ENCODE data around the gene PRDM16.

Gene PRDM16

DNA sequence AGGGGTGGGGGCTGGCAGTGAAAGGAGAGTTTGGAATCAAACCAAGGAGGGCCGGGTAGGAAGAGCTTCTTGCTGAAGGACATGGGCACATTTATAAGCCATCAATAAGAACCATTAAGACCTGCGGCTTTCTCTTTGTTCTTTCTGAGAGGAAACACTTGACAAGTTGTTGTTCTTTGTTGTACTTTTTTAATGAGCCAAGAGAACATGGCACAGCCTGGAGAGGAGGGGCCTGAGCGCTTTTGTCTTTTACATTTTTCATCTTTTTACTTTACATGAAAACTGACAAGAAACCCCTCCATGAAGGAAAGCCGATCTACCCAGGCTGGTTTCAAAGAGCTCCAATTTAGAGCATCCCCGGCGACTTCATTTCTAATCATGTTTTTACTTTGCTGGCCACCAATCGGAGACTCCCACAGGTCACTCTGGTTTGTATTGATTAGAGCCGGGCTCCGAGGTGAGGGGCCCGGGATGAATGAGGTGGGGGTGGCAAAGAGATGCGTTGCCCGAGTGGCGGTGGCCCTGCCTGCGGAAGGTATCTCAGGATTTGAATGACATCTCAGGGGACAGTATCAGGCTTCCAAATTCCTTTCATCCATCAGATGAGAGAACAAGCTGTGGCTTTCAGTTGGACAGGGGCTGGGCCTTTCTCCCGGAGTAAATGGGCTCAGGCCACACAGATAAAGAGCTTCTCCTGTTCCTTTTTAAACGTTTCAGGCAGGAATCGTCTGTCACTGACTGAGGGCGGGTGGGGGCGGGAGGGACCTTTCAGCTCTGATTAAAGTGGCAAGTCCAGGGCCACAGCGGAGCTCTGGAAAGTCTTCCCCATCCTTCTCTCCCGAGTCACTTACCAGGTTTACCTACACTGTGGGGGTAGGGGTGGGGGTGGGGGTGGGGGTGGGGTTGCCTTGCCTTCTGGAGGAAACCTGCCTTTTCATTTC, 246.7 kb downstream of the PRDM16 start:
- no peak for DNase-seq

DNA sequence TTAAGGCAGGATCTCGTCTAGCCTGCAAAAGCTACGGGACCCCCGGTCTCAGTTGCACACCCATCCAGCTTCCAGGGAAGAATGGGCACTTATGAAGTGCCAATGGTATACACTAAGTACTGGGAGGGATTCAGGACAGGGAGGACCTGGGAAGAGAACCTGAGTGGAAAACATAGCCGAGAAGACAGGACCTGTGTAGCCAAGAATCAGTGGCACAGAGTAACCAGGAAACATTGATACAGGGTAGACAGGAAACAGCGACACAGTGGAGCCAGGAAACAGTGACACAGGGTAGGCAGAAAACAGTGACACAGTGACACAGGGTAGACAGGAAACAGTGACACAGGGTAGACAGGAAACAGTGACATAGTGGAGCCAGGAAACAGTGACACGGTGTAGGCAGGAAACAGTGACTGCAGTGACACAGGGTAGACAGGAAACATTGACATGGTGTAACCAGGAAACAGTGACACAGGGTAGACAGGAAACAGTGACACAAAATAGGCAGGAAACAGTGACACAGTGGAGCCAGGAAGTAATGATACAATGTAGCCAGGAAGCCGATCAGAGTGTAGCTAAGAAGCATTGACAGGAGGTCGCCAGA, 247.4 kb downstream of the PRDM16 start:
- DNase-seq, result no peak

DNA sequence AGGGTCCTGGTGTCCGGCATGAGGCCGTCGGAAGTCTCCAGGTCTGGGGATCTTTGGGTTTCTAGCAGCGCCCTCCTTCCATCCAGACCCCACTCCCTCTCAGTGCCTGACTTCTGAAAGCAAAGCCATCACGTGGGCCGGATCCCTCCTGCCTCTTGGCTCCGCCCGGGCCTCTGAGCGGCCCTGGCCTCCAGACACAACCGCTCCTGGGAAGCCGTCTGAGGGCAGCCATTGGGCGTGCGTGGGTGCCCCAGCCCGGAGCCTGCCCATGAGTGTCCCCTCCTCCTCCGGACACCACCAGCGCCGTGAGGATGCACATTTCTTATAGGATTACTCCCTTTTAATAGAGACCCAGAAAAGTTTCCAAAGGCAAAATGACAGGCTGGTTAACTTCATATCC, 248.5 kb downstream of the PRDM16 start:
- DNase-seq, result no peak

DNA sequence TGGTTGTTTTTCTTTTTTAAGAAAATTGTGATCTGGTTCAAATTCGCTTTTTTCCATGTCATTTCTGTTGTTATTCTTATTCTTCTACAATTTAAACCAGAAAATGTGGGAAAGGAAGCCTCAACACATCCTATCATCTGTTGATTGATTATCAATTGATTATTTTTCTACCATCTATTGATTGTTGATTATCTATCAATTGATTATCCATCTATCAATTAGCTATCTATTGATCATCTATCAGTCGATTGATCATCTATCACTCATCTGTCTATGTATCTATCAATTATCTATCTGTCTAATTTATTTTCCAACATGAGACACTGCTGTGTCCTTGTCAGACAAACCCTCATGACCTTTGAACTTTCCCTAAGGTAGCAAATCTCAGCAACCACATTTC, 249.3 kb downstream of the PRDM16 start:
- DNase-seq, result no peak

DNA sequence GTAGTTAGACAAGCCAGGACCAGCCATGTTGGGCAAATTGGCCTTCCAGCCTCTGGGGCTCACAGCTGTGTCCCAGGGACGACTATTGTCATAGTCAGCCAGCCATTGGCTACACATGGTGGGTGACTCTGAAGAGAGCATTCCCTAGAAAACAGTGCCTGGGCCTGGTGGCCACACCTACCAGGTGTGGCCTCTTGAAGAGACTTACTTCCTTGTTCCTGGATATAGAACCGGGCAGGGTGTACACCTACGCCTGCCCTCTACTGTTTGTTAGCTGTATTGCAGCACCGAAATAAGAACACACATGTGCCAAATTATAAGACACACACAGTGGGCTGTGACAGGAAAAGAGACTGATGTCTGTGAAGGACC, 250.9 kb downstream of the PRDM16 start:
- peak; percentile 59 for DNase-seq

DNA sequence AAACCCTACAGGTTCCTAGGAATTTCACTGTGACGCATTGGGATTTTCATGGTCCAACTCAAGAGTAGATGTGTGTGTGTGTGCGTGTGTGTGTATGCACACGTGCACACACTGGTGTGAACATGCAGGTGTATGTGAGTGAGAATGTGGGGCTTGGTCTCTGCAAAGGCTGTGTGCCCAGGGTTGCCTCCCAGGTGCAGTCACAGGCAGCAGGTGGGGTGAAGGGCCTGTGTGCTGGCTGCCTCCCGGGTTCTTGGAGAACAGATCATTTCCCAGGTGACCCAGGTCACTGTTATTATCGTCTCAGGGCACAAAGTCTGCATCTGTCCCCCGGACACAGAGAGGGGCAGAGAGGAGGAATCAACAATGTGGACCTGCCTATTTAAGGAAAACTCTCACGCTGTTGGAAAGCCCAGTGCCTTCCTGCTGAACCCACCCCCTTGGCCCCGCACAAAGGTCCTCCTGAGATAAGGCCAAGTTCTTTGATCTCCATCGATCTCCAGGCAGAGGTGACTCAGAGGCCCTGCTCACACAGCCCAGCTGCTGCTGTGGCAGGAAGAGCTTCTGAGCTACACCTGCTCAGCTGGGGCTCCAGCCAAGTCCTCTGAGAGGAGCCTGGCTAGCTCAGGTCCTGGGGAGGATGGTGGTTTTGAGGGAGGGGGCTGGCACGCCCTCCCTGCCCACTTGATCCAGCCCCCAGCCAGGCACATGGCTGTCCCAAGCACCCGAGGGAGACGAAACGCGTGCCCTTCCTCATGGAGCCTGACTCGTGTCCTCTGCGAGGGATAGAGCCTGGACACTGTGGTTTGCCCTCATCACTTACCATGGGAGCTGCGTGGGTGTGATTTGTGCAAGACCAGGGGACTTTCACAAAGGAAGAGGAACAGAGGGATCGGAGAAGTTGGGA, 251.5 kb downstream of the PRDM16 start:
- no peak for DNase-seq

DNA sequence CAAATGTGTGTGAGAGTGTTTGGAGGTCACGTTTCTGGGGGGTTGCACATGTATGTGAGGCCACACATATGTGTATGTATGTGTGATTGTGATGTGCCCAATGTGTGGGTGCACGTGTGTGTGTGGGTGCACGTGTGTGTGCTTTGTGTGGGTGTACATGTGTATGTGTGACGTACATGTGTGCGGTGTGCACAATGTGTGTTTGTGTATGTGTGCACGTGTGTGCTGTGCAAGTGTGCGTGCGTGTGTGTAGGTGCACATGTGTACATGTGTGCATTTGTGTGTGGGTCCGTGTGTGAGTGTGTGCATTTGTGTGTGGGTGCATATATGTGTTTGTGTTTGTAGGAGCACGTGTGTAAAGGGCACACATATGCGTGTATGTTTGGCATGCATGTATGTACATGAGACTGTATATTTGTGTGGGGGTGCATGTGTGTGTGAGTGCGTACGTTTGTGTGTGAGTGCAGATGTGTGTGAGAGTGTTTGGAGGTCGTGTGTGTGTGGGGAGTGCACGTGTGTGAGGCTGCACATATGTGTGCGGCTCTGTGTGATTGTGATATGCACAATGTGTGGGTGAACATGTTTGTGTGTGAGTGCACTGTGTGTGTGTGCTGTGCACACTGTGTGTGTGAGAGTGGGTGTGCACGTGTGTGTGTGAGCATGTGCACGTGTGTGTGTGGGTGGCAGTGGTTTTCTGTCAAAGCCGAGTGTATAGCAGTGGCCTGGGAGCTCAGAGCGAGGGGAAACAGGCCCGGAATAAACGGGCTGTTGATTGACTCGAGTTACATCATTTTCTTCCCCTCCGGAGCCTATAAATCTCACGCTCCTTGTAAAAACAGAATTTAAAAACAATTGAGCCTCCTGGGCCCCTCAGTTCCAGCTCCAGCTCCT, 252.8 kb downstream of the PRDM16 start:
- peak; percentile 47 for DNase-seq

DNA sequence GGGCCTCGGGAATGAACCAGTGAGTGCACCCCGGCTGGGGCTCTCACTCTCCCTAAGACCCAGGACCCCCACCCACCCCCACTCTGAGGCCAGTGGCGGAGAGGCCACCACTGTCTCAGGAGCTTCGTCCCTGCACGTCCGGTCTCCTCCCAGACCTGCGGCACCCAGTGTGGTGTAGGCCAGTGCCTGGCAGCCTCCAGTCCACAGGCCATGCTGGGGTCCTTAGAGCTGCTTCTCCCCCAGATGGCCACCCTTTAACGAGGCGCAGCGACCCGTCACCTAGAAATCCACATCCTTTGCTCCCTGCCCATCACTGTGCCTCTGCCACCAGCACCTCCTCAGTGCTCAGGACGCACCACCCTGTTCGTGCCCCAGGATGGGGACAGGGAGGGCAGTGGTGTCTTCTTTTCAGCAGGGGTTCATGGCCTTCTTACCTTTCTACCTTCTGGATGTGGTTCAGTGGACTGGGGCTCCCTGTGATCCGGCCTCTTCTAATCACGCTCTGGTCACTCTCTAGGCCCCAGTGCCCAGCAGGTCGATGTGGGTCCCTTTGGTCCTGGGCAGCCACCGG, 253.5 kb downstream of the PRDM16 start:
- no peak for DNase-seq

DNA sequence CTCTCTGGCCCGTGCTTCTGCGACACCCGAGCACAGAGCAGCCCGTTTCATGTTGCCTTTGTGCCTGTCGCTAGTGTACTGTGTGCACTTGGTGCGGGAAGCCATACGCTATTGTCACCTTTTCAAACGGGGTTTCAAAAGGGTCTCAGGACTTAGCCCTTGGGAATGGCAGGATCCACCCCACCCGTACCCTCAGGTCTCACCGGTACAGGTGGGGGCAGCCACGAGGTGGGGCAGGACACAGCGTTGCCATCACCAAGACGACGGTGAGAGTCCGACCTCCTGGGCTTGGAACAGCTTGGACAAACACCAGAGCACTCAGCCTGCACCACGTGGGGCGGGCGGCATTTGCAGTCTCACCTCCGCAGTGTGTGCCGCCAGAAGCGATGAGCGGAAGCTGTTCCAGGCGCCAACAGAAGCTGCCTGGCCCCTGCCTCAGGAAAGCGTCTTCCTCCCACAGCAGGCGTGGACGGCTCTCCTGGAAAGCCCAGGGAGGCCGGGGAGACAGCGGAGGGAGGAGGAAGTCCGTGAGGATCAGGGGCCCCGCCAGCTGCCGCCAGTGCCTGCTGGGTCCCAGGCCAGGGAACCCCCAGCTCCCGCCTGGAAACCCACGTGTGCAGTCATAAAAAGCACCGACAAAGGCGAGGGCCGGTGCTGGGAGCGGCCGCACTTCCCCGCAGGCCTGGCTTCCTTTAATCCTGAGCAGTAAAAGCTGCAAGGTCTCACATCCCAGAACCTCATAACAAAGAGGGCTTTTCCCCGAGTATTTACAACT, 254.2 kb downstream of the PRDM16 start:
- DNase-seq, result no peak

DNA sequence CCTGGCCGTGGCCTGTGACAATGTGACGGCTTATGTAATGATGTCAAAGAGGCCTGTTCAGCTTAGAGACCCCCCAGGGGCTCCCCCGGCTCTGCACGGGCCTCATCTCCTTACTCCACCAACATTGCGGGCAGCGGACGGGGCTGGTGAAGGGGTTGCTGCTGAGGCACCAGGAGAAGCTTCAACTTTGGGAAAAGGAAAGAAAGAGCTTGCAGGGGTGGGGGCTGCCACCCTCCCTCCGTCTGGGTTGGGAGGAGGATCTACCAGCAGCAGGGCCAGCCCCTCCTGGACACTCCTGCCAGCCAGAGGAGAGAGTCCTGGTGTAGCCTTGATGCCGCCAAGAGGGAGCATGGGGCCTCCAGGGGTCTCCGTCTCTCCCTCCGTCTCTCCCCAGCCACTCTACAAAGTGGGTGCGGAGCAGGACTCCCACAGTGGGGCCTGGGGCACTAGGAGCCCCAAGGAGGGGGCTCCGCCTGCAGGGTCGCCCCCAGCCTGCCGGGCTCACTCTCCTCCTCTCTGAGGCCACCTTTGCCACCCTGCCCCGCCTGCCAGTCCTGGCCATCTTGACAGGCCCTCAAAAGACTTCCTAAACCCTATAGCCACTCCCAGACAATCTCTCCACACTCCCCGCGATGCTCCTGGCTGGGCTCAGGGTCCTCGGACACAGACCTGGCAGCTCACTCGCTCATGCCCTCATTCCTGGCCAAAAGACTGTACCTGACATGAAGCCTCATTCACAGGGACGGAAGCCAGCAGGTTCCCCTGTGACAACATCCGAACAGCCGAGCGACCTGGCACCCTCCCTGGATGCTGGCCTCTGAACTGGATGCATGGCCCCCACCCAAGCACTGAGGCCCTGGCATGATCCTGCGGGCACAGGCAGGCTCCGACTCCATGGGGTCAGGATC, 255.0 kb downstream of the PRDM16 start:
- no peak for DNase-seq

DNA sequence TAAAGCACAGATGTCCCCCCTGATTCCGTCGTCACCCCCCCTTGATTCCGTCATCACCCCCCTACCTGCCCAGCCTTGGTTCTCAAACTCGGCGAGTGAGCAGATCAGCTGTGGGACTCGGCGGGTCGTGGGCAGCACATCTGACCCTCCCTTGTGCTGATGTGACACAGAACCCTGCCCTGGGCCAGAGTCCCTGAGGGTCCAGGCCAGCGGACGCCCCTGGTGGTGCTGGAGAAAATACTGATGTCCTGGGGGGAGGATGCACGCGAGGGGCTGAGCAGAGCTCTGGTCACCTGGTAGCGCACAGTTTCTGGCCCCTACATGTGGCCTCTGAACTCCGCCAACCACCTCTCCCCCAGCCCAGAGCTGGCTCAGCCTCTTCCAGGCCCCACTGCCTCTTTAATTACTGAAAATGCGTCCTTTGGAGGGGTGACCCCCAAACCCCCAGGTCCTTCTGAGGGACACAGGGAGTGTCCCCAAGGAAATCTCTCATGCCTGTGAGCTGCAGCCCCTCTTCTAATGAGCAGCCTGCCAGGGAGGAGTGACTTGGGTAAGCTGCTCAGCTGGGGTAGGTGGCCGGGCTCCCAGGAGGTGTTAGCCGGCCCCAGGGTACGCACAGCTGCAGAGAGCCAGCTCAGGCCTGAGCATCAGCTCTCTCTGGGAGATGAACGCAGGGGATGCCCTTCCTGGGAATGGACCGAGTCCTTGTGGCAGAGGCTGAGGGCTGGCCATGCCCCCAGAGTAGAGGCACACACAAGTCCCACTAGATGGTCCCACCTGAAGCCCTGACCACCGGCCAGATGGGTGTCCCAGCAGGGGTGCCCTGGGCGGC, 255.9 kb downstream of the PRDM16 start:
- no peak for DNase-seq

DNA sequence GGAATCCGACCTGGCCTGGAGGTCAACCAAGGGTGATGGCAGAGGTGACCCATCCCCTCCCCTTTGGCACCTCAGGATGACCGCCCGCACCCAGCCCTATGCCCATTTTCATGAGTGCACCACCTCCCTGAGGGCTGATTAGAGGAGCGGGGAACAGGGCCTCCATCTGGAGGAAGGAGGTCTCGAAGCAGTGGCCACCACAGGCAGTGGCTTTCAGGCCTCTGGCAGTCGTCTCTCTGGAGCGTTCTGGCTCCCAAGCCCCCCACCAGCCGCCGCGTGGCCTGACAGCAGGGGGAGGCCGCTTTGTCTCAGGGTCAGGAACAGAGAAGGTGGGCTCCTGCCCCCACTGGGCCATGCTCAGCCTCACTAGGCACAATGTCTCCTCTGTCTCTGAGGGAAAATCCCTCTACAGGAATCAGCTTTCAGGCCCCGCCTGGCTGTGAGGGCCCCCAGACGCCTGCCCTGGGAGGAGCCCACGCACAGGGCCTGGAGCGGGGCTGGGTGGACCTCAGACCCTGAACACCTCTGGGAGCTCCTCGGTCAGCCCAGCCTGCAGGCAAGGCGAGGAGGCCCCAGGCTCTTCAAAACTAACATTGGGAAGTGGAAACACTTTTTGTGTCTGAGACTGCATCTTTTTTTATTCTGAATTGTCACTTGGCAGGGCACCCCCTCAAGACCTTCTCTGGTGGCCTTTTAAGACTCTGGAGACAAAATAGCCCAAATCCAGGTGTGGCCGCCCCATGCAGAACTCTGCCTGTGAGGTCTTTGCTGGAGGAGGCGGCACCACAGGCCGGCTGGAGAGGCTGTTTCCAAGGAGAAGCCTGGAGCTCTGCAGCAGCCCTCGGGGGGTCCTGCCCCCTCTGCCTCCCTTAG, 257.7 kb downstream of the PRDM16 start:
- DNase-seq, result no peak

DNA sequence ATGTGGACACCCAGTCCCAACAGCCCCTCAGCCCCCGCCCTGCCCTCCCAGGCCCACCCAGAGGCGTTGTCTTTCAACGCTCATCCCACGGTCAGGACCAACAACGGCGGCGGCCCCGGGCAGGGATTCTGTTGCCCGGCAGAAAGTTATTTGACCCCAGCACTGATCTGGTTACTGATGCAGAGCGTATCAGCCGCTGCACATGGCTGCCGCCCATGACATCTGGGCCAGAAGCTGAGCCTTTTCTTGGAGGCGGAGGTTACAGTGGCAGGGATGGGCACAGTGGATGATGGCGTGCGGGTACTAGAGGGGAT, 258.3 kb downstream of the PRDM16 start:
- no peak for DNase-seq

DNA sequence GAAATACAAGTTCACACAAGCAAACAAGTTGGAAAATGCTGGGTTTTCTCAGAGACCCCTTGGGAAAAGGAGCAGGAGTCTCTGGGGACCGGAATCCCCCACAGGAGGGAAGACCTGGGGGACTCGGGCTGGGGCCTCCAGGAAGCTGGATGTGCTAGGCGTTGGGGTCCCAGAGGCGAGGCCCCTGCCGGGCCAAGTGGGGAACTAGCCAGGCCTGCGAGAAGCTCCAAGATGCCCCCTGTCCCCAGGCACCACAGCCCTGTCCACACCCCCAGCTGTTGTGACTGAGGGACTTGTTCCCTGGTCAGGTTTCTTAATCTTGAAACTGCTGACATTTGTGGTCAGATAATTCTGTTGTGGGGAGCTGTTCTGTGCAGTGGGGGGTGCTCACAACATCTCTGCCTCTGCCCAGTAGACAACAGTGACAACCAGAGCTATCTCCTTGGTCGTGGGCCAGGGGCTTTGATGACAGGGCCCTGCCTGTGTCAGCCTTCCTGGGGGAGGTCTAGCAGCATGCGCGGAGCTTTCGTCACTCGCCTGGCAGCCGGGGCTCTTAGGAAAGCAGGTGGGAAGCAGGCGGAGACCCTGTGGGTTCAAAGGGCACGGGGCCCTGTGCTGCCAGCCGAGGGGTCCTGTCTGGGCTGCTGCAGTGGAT, 259.1 kb downstream of the PRDM16 start:
- DNase-seq, result no peak

DNA sequence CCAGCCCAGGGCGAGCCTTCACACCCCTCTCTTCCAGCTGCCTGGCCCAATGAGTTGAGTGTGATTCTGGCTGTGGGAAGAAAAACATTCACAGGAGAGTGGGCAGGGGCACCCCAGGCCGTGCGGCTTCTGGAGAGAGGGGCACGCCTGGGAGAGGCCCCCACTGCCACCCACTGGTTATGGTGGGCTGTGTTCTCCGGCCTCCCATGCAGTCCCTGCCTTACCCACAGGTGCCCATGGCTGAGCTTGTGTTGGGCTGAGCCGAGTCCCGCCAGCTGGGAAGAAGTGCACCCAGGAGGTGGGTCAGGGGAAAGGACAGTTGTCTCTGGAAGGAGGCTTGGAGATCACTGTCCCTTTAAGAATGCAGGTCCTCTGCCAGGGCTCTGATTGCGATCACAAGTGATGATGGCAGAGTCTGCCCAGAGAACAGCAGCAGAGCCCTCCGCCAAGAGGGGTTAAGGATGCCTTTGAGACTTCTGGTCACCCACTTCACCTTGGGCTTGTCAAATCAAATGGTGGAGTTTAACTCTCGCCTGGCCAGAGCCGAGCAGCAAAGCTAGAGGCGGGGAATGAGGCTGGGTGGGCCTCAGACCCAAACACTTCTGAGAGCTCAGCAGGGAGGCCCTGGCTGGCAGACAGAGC, 260.8 kb downstream of the PRDM16 start:
- no peak for DNase-seq

DNA sequence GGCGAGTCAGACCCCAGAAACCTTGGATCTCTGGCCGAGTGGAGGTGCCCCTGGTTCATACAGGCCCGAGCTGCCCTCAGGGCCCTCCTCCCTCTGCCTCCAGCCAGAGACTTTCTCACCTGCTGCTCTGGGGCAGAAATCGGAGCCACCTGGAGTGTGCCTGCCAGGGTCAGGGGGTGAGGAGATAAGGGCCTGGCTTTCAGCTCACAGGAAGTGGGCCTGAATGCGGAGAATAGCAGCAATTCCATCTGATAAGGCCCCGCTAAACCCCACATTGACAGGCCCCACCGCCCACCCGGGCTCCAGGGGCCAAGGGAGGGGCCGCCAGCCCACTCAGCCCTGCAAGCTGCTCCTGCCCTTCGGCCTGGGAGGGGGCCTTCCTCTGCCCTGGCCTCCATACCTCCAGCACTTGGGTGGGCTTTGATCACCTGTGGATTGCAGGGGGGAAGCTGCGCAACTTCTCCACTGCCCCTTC, 261.8 kb downstream of the PRDM16 start:
- DNase-seq, result no peak

DNA sequence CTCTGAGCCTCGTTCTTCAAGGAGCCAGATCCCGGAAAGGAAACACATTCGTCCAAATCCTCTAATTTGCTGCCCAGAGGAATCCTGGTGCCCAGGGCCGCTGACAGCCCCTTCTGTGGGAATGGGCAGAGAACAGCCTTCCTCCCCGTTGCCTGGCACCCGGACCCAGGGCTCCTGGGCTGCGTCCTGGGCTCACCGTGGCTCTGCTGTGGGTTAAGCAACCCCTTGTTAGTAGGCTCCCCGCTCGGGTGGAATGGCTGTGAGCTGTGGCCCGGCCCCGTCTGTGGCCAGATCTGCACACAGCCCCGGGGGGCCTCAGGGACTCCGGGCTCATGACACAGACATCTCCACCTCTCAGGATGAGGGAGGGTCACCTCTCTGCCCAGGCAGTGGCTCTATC, 262.6 kb downstream of the PRDM16 start:
- no peak for DNase-seq

Data from fibroblast of skin of right quadriceps (primary cell).